HG02571 (cell line): ENCODE measurements around the gene ARAP3.

Source experiments
- ATAC-seq: cut with Tn5 transposase; IDR thresholded peaks from one replicate; pipeline ENCODE4 v1.9.1; 2021; ENCODE audit warnings: mild to moderate bottlenecking, moderate library complexity; ENCODE audit not compliant: unreplicated experiment

ARAP3 gene

DNA sequence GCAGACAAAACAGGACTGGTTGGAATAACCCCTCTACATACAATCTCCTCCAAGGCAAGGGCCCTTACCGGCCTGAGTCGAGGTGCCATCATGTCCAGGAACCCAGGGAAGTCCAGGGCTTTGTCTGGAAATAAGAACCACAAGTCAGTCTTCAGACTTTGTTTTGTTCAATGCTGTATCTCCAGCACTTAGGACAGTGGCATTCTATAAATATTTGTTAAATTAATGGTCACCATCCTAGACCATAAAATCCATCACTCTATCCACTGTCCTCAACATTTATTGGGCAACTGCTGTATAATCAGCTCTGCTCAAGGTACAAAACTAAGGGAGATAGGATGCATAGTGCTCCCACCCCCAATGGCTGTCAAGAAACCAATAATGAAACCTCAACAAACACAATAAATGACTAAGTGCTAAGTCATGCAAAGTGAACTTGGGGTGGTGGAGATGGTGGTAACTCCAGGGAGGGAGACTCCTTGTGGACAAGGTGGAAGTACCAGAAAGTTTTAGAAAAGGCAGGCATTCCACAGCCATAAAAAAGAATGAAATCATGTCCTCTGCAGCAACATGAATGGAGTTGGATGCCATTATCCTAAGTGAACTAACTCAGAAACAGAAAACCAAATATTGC is 40.3 kb downstream of the ARAP3 start:
- no peak for ATAC-seq

DNA sequence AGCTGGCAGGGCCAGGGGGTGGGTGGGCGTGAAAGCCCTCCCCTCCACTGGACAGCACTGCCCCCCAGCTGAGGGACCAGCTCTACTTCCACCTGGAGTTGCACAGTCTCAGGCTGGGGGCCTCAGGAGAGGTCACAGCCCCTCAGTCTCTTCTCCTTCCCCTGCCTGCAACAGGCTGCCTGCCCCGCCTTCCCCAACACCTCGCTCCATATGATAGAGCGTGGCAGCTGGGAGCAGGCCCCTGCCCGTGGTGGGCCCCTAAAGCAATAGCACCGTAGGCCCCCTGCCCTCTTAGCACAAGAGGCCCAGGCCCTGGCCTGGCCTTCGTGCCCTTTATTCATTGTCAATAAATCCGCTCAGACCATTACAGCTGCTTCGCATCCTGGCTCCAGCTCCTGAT is 41.3 kb downstream of the ARAP3 start:
- no peak for ATAC-seq

DNA sequence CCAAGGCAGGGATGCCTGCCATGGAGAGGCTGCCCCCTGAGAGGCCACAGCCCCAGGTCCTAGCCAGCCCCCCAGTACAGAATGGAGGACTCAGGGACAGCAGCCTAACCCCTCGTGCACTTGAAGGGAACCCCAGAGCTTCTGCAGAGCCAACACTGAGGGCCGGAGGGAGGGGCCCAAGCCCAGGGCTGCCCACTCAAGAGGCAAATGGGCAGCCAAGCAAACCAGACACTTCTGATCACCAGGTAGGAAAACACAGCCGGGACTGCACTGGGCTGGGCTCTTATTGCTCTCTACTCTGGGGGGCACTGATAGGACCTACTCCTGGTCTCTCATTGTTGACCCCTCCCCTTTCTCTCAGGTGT is 42.0 kb downstream of the ARAP3 start:
- ATAC-seq: no peak

DNA sequence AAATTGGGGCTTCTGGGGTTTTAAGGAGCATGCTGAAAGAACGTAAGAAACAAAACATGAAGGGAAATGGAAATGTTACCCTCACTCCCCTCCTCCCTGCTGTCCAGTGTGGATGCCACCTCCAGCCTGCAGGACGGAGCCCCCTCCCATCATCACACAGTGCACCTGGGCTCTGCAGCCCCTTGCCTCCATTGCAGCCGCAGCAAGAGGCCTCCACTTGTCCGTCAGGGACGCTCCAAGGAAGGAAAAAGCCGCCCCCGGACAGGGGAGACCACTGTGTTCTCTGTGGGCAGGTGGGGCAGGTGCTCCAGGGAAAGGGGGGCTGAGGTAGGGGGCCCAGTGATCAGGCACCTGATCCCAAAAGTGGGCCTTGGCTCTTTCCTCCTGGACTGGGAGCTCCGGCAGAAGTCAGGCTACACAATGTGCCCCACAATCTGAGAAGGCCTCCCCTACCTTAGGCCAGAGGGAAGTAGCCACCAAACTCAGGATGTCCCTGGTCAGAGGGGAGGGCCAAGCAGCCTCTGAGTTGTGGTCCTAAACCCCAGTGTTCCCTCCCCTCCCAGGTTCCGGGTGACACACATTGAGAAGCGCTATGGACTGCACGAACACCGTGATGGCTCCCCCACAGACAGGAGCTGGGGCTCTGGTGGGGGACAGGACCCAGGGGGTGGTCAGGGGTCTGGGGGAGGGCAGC is 42.5 kb downstream of the ARAP3 start:
- ATAC-seq: no peak

DNA sequence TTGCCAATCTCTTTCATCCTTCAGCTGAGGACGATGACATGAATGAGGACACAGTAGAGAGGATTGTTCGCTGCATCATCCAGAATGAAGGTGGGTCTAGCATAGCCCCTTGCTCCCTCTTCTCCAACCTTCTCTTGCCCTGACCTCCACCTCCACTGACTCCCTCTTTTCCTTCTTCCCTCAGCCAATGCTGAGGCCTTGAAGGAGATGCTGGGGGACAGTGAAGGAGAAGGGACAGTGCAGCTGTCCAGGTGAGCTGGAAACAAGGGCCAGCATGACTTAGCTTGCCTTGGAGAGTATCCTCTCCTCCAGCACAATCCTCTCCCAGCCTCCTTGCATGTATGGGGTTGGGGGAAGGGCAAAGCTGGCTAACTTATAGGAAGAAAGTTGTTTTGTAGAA is 43.3 kb downstream of the ARAP3 start:
- no peak for ATAC-seq

DNA sequence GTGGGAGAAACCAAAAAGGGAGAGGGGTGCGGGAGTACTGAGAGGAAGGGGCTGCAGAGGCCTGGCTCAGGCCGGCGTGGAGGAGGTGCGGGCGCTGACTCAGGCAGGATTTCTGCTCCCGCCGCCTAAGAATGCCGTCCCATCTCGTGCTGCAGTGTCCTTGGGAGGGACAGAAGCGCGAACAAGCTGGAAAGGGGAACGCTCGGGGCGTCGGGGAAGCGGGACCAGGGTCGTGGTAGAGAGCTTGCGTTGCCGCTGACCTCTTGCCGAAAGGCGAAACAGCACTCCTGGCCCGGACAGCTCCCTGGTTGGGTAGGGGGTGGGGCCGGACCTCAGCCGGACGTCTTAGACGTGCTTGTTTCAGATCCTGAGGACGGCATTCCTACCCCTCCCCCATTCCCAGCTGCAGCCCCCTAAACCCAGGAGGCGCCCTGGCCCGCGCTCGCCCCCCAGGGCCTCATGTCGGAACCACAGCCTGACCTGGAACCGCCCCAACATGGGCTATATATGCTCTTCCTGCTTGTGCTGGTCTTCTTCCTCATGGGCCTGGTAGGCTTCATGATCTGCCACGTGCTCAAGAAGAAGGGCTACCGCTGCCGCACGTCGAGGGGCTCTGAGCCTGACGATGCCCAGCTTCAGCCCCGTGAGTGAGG is 44.1 kb downstream of the ARAP3 start:
- ATAC-seq: no peak

DNA sequence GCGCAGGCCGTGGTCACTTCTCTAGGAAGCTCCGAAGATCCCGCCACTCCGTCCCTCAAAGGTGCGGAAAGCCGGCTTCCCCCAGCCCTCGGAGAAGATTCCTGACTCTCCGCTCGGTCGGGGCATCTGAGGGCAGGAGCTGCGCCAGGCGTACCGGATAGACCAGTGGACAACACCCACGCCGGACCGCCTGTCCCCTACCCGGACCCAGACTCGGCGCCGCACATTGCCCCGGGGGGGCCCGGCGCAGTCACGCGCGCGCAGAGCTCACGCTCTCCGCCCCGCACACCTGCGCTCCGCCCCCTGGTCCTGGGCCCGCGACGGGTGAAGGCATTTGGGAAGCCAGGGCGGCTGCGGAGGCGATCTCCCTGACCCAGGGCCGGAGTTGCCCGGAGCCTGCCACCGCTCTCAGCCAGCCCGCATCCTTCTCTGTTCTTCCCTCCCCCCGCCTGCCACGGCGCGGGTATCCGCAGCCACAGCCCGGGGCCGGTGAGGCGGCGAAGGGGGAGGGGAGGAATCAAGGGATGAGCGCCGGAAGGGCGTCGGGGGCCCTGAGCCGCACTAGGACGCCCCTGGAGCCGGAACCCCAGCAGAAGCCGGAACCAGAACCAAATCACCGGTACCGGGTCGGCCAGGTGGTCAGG is 44.8 kb downstream of the ARAP3 start:
- ATAC-seq: peak; percentile 14

DNA sequence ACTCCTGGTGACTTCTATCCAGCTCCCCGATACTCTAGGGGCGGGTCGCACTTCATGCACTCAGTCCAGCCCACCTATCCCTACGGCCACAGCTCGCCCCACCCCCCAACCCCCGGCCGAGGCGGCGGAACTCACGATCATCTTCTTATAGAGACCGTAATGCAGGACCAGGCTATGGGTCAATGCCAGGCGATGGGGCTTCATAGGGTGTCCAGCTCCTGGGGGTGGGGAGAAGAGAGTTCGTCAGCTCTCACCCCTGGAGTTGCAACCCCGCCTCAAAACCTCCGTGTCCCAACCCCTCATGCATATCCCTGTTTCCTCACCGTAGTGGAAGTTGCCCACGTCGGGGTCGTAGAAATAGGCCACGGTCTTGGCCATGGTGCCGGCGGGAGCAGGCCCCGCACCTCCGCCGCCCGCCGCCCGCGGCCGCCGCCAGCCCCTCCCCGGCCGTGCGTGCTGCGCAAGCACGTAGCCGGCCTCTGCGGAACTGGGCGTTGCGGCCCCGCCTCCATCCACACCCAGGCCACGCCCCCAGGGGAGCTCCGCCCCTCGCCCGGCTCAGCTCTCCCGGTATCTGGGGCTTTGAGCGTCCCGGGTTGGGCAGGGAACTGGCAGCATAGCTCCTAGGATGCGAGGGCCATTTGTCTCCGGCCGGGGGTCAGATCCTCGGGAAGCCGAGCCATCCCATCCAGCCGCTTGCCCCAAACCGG is 45.5 kb downstream of the ARAP3 start, which contains the start of the genes HDAC3 and RELL2:
HDAC3 (minus strand) TSS at position 437 of the 710 bp plus-strand sequence; CDS start at position 378, 59 bp downstream.
RELL2 (plus strand) TSS at position 585 of the 710 bp plus-strand sequence. CDS start 1,229 bp downstream, outside the sequence.
- ATAC-seq: peak; percentile 68

DNA sequence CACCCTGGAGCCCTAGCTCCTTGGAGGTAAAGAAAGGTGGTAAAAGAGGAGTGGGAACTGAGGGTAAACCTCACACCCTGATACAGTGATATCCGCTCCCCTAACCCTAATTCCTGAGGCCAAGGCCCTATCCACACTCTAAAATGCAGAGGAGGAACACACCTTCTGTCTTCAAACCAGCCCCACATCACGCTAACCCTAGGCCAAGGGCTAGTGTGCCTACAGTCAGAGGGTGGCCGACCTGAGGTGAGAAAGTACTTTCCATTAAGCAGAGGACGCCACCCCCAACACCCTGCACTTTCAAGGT is 46.0 kb downstream of the ARAP3 start:
- ATAC-seq: no peak

DNA sequence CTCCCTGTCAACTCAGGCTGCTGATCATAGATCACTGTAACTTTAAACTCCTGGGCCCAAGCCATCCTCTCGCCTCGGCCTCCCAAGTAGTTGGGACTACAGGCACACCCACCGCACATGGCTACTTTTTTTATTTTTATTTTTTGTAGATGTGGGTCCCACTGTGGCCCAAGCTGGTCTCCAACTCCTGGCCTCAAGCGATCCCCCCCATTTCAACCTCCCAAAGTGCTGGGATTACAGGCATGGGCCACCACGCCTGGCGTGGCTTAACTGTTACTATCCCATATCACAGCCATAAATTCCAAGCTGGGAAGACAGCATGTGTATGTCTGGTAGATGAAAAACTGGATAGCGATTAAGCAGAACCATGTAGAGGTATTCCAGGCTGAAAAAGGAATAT is 46.4 kb downstream of the ARAP3 start:
- no peak for ATAC-seq

DNA sequence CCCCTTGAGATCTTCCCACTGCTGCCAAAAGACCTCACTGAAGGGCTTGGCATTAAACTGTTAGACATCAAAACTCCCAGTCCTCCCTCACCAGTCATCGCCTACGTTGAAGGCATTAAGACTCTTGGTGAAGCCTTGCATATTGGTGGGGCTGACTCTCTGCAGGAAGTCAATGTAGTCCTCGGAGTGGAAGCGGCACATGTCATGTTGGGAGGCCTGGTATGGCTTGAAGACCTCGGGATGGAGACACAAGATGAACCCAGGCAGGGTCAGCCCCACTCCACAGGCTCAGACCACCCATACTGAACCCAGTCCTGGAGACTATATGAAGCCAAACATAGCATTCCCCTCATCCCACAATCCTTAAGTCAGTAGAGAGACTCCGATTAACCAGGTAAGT is 47.3 kb downstream of the ARAP3 start:
- ATAC-seq: no peak

DNA sequence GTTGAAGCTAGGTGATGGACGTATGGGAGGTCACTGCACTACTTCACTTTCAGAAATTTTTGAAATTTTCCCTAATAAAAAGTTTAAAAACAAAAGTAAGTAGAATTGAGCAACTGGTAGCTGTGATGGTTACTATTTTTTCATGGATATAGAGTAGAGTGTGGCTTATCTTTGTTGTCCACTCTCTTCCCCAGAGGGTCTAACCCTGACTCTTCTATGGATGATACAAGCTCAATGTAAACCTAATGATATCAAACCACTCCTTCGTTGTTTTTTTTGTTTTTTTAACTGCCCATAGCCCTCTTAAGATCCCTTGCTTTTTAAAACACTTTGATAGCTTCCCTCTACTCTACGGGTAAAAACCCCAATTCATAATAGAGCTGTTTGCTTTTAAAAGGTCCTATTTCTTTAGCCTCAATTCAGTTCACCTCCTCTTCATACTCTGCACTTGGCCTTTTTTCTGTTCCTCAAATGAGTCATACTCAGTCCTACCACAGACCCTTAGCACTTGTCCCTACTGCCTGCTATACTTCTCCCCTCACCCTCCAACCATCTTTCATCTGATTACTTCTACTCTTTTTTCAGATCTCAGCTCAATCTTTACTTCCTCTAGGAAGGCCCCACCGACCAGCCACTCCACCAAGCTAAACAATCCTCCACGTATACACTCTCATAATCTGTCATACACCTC is 48.0 kb downstream of the ARAP3 start:
- ATAC-seq: peak; percentile 63

DNA sequence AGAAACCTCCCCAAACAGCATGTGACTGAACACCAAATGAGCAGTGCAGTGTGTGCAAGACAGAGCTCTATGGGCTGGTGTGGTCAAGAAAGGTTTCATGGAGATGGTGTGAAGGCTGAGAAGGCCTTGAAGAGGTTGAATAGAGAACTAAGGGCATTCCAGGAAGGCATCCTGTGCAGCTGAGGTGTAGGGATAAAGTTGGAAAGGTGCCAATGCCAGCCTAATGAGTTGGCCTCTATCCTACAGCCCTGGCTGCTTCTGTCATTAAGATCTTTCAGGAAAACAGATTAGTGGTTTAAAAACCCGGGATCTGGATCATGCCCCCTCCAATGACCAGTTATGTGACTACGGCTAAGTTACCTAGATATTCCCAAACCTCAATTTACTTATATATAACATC is 49.4 kb downstream of the ARAP3 start:
- no peak for ATAC-seq

DNA sequence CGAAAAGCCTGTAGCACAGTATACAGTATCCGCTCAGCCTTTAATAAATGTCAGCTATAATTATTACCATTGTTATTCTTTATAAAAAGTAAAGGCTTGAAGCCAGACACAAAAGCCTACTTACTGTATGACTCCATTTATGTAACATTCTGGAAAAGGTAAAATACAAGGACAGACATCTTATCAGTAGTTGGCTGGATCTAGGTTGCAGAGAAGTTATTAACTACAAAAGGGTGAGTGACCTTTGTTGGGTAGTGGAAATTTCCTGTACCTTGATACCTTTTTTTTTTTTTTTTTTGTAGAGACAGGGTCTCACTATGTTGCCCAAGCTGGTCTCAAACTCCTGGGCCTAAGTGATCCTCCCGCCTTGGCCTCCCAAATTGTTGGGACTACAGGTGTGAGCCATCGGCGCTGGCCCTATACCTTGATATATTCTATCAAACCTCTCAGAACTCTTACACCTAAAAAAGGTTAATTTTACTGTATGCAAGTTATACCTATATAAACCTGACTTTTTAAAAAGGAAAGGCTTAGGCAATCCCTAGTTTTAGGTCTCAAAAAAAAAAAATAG is 51.4 kb downstream of the ARAP3 start:
- no peak for ATAC-seq

DNA sequence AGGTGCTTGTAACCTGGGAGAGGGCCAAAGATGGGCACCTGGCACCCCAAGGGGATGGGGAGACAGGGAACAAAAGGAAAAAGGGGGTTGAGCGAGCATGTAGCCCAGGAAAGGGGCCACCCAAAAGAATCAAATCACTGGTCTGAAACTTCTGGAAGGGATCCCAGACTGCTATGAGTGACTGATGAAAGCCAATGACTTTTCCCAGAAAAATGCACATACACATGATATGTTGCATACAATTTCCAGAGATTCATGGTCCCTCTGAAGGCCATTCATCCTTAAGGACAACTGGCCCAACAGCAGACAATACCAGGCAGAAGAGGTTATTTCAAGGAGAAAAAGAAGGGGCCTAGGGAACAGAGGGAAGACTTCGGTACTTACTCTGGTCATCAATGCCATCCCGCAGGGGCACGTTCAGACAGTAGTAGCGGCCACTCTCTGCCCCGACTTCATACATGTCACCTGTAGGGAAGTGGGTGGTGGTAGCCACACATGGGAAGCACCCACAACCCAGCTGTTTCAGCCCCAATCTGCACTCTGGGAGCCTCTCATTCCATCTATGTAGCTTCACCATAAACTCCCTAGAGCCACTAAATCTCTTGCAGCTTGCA is 53.7 kb downstream of the ARAP3 start:
- no peak for ATAC-seq

DNA sequence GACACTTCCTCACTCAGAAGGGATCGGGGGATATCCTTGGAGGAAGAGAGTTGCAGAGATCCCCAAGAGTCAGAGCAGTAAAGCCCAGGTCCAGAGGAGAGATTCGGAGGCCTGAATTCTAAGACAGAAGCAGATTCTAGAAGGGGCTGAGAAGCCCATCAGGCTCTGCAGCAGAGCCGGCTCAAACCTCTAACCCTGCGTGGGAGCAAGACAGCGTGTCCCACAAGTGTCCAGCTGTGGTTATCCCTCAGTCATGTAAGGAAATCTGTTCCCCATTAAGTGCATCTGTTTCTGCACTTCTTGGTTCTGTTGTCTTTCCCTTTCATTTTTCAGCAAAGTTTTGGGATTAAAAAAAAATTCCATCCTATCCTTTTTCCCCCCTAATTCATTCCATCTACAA is 58.4 kb downstream of the ARAP3 start:
- no peak for ATAC-seq

DNA sequence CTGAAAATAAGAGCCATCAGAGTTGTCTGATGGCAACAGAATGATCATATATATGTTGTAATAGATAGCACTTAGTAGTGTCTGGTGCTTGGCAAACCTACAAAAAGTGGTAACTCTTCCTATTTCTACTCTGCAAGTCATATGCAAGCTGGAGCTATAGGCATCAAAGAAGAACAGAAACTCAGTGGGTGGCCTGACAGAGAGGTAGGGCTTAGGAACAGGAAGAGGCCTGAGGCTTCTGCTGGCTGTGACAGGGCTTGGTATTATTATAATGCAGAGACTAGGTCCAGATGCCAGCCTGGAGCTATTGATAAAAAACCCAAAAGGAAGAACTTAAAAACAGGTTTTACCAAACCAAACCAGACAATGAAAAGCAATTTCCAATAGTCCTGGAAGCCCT is 58.8 kb downstream of the ARAP3 start:
- peak; percentile 42 for ATAC-seq

DNA sequence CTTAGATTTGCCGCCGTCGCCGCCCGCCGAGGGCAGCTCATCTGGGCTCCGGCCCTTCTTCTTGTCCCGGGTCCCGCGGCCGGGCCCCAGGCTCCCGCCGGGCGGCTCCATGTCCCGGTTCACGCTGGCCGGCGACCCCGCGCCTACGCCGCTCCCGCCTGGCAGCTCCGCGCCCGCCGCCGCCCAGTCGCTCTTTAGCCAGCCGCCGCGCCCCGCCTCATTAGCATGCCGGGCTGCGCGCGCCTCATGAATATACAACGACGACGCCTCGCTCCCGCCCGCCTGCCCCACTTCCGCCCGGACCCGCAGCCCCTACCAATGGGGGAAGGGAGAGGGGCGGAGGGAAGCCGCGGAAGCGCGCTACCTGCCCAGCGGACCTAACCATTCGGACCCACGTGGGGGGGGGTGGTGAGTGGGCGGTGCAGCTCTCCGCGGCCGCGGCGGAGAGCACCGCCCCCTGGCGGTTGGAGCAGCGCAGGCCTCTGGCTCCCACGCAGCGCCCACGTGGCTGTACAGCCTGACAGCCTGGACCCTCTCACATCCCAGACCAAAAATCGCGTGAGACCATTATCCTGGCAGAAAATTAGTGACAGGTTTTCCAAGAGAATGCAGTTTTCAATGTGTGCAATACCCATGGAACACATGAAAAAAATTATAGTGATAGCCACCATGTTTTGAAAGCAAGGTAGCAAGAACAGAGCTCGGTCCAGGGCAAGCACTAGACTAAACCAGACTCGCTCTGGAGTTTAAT is 63.1 kb downstream of the ARAP3 start, which contains the start of gene DIAPH1:
DIAPH1 (minus strand) TSS at position 197 of the 751 bp plus-strand sequence; CDS start at position 111, 86 bp downstream.
- peak; percentile 83 for ATAC-seq
